Endothelial cell (in vitro differentiated cells): ENCODE data around the gene URB2. TPM values are rescaled to one million over a fixed set of nuclear protein-coding genes. Genes with fewer than 3 reads are reported as not detected.

ENCODE experiments used
- DNase-seq: peaks from one replicate; pipeline ENCODE4 v3.0.0; 2021; ENCODE audit warnings: low spot score
- H3K27ac Mint-ChIP-seq: one replicate; pipeline ENCODE4 v1.8.0; 2021; ENCODE audit warnings: mixed read lengths, inconsistent platforms; ENCODE audit not compliant: unreplicated experiment
- H3K27me3 Mint-ChIP-seq: one replicate; pipeline ENCODE4 v1.8.0; 2021; ENCODE audit warnings: mild to moderate bottlenecking, moderate library complexity, mixed read lengths, inconsistent platforms; ENCODE audit not compliant: unreplicated experiment
- H3K36me3 Mint-ChIP-seq: one replicate; pipeline ENCODE4 v1.8.0; 2021; ENCODE audit warnings: mild to moderate bottlenecking, low read depth, mixed read lengths, inconsistent platforms; ENCODE audit not compliant: unreplicated experiment
- H3K4me1 Mint-ChIP-seq: one replicate; pipeline ENCODE4 v1.8.0; 2021; ENCODE audit warnings: mild to moderate bottlenecking, mixed read lengths, inconsistent platforms; ENCODE audit not compliant: unreplicated experiment
- H3K4me3 Mint-ChIP-seq: one replicate; pipeline ENCODE4 v1.8.0; 2021; ENCODE audit warnings: mild to moderate bottlenecking, mixed read lengths, inconsistent platforms; ENCODE audit not compliant: unreplicated experiment
- H3K9me3 Mint-ChIP-seq: one replicate; pipeline ENCODE4 v1.8.0; 2021; ENCODE audit warnings: mixed read lengths, inconsistent platforms; ENCODE audit not compliant: unreplicated experiment
- CTCF ChIP-seq: fragments of 200-600 bp; sonication (generic); IDR thresholded peaks from one replicate; pipeline ENCODE4 v1.5.0; 2021; ENCODE audit warnings: antibody characterized with exemption; ENCODE audit not compliant: unreplicated experiment
- total RNA-seq: library from RNA; stranded (reverse); fragmentation: NEBNext Ultra II Directional; extraction: Animal tissue kit (Norgen Biotek cat#: 25700); gene quantifications from one replicate; pipeline ENCODE4 v1.2.1, GENCODE V29; 2021; ENCODE audit not compliant: unreplicated experiment

URB2 gene
- total RNA-seq, 1 donor from 2014 or later = 10.6 TPM

DNA sequence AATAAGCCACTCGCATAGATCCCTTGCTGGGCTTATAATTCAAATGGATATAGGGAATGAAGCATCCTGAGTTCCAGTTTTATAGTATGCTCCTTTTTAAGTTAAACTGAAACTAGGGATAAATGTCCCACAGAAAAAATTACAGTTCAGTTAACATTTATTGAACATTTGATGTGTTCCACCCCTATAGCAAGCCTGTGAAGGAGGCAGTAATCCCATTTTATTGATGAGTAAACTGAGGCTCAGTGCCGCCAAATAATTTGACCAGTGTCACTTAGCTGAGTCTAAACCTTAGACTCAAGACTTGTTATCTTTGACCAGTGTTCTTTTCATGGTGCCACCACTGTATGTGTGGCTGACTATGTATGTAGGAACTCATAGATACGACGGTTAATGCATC is 22.4 kb downstream of the URB2 start:
- no peak overlapping the region for H3K4me3 Mint-ChIP-seq
- H3K4me1 Mint-ChIP-seq = no peaks in the 10 kb centered on the region
- TF ChIP-seq CTCF = no peak
- H3K27ac Mint-ChIP-seq = no peak overlapping the region
- no peak for DNase-seq
- H3K9me3 Mint-ChIP-seq = no peaks in the 10 kb centered on the region
- no peaks in the 10 kb centered on the region for H3K27me3 Mint-ChIP-seq
- H3K36me3 Mint-ChIP-seq = peaks cover 24% of the 10 kb centered on the region

DNA sequence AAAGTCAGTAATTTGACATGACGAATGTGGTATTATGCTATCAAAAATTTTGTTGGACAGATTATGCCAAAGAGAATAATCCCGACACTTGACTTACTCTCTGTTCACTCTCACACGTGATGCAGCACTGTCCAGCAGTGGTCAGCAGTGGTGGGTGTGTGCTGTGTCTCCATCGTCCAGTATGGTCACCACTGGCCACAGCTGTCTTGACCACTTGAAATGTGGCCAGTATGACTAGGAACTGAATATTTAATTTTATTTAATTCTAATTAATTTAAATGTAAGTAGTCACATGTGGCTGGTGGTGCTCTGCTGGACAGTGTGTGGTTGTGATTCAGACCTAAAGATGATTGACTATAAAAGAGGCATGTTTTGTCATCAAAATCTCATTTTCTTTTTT is 24.0 kb downstream of the URB2 start:
- no peak for DNase-seq
- Mint-ChIP-seq H3K27me3 (no peaks in the 10 kb centered on the region), H3K9me3 (no peaks in the 10 kb centered on the region), H3K27ac (no peak overlapping the region), H3K4me3 (no peak overlapping the region), H3K36me3 (peaks cover 32% of the 10 kb centered on the region), H3K4me1 (no peaks in the 10 kb centered on the region)
- no peak for TF ChIP-seq CTCF

DNA sequence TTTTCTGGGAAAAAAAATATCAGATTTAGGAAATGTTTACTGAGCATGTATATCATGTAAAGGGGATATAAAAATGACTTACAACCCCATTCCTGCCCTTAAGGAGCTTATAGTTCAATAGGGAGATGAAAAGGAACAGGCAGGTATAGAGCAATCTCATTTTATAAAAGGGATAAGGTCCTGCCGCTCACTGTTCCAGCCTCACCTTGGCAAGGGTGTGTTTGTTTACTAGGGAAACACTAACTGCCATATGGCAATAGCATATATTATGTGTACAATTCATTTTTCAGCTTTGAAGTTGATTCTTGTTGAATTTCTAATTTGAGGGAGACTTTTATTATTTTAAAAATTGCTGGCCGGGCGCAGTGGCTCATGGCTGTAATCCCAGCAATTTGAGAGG is 25.5 kb downstream of the URB2 start:
- Mint-ChIP-seq H3K27ac (no peak overlapping the region), H3K27me3 (no peaks in the 10 kb centered on the region), H3K9me3 (no peaks in the 10 kb centered on the region), H3K4me3 (no peak overlapping the region), H3K36me3 (peaks cover 25% of the 10 kb centered on the region), H3K4me1 (no peaks in the 10 kb centered on the region)
- DNase-seq = no peak
- TF ChIP-seq CTCF = no peak

DNA sequence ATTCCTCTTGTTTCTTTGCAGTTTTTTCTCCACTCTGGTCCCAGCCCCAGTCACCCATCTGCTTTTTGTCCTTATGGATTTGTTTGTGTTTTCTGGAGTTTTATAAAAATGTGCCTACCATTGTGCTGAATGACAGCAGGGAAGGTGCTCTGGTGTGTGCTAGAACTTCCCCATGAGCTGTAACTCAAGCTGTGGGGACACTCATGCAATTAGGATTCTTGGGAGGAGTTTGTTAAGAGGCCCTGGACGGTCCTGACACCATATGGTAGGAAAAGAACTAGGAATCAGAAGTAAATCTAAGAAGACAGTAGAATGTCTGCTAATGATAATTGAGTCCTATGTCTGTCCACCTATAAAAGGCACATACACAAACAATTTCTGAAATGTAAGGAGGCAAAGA is 27.4 kb downstream of the URB2 start:
- Mint-ChIP-seq H3K36me3 (peaks cover 19% of the 10 kb centered on the region), H3K27me3 (no peaks in the 10 kb centered on the region), H3K27ac (no peak overlapping the region), H3K4me1 (no peaks in the 10 kb centered on the region), H3K9me3 (no peaks in the 10 kb centered on the region), H3K4me3 (no peak overlapping the region)
- TF ChIP-seq CTCF = no peak
- no peak for DNase-seq

- Mint-ChIP-seq H3K27ac (no peak overlapping the region), H3K27me3 (no peaks in the 10 kb centered on the region), H3K4me3 (no peak overlapping the region), H3K36me3 (peaks cover 11% of the 10 kb centered on the region), H3K4me1 (no peaks in the 10 kb centered on the region), H3K9me3 (no peaks in the 10 kb centered on the region)
- DNase-seq = no peak
- TF ChIP-seq CTCF = no peak
Observed at GRCh38 chr1:229655781-229656180, 29.7 kb downstream of the URB2 start.
